Measurements from ENCODE around the gene SMYD1. TPM values are rescaled to one million over a fixed set of nuclear protein-coding genes. Genes with fewer than 3 reads are reported as not detected.

Gene SMYD1
- total RNA-seq, 1 experiment from 2014 or later, result not detected

GRCh38 chr2:88082781-88083180, 15.2 kb downstream of the SMYD1 start:
- no peak for DNase-seq (ENCODE audit: low spot score)
- in situ Hi-C loops (cut with HindIII; ENCODE audit: low sequenced_read_pairs), result no loop called here

GRCh38 chr2:88085099-88085498, 17.5 kb downstream of the SMYD1 start:
- DNase-seq (ENCODE audit: low spot score), result no peak
- in situ Hi-C loops (cut with HindIII; ENCODE audit: low sequenced_read_pairs), result no loop called here

- in situ Hi-C loops (cut with HindIII; ENCODE audit: low sequenced_read_pairs), result no loop called here
Observed at GRCh38 chr2:88085602-88086001, 18.0 kb downstream of the SMYD1 start.

GRCh38 chr2:88086401-88086800, 18.8 kb downstream of the SMYD1 start:
- DNase-seq (ENCODE audit: low spot score), result no peak
- in situ Hi-C loops (cut with HindIII; ENCODE audit: low sequenced_read_pairs), result no loop called here

More at GRCh38 chr2:88085602-88086001, 18.0 kb downstream of the SMYD1 start:
- DNase-seq (ENCODE audit: low spot score), result no peak

GRCh38 chr2:88087073-88087472, 19.4 kb downstream of the SMYD1 start:
- in situ Hi-C loops (cut with HindIII; ENCODE audit: low sequenced_read_pairs), result no loop called here

GRCh38 chr2:88087763-88088162, 20.1 kb downstream of the SMYD1 start:
- DNase-seq (ENCODE audit: low spot score), result no peak
- in situ Hi-C loops (cut with HindIII; ENCODE audit: low sequenced_read_pairs), result no loop called here

More at GRCh38 chr2:88087073-88087472, 19.4 kb downstream of the SMYD1 start:
- DNase-seq (ENCODE audit: low spot score), result no peak

DNA sequence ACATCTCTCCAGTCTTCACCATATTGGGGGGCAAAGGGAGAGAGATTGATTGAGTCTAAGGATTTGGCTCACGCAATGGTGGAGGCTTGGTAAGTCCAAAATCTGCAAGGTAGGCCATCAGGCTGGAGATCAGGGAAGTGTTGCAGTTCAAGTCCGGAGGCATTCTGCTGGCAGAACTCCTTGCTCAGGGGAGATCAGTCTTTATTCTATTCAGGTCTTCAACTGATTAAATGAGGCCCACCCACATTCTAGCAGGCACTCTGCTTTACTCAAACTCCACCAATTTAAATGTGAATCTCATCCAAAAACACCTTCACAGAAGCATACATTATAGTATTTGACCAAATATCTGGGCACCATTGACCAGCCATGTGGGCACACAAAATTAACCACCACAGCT, 21.4 kb downstream of the SMYD1 start:
- in situ Hi-C loops (cut with HindIII; ENCODE audit: low sequenced_read_pairs), result no loop called here
- DNase-seq (ENCODE audit: low spot score), result no peak

DNA sequence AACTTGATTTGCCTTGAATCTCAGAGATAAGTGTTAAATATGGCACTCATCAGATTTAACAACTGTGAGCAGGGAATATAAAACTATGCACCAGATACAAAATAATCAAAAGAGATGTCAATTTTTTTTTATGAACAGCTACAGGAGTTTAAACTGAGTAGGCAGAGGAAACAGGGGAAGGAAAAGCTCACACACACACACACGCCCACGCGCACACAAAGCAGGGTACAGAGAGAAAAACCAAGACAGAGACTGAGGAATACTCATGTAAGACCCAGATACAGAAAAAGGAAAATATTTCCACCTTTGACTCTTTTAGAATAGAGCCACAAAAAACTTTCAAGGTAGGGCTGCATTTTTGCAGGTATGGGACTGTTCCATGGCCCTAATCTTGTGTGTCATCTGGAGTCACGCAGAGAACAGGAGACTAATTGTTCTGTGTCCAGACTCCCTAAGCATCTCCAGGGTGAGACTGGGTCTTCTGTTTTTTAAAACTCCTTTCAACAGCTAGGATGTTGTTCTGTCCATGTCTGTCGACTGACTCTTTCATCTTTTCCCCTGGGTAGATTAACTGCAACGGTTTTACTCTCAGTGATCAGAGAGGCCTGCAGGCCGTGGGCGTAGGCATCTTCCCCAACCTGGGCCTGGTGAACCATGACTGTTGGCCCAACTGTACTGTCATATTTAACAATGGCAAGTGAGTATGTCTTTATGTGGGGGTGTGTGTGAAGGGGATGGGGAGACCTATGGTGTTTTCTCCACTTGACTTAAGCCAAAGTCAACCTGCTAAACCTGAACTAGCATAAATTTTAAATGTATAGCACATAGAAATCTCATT, 23.0 kb downstream of the SMYD1 start:
- no peak for DNase-seq (ENCODE audit: low spot score)
- in situ Hi-C loops (cut with HindIII; ENCODE audit: low sequenced_read_pairs), result no loop called here

GRCh38 chr2:88091943-88092342, 24.3 kb downstream of the SMYD1 start:
- in situ Hi-C loops (cut with HindIII; ENCODE audit: low sequenced_read_pairs), result no loop called here
- DNase-seq (ENCODE audit: low spot score), result no peak

GRCh38 chr2:88092773-88093172, 25.1 kb downstream of the SMYD1 start:
- DNase-seq (ENCODE audit: low spot score), result no peak
- in situ Hi-C loops (cut with HindIII; ENCODE audit: low sequenced_read_pairs), result no loop called here

DNA sequence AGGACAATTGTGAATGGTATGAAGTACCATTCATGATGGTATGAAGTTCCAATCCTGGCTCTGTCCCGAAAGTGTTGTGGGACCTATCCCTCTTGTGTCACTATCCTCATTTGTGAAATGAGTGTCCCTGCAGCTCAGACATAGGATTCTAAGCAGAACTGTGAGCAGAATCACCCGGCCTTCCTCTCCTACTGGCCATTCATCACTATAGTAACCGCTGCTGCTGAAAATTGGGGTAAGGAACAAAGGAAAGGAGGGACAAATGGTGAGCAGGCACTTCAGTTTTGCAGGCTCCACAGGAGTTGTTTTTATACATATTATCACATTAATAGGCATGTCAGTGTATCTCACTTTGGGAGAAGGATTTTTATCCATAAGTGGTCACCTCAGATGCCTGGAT, 27.4 kb downstream of the SMYD1 start:
- no peak for DNase-seq (ENCODE audit: low spot score)

GRCh38 chr2:88096708-88097107, 29.1 kb downstream of the SMYD1 start:
- in situ Hi-C loops (cut with HindIII; ENCODE audit: low sequenced_read_pairs), result no loop called here
- DNase-seq (ENCODE audit: low spot score), result no peak

More for the DNA sequence above, 27.4 kb downstream of the SMYD1 start:
- in situ Hi-C loops (cut with HindIII; ENCODE audit: low sequenced_read_pairs), result no loop called here

GRCh38 chr2:88097192-88097591, 29.6 kb downstream of the SMYD1 start:
- no peak for DNase-seq (ENCODE audit: low spot score)
- in situ Hi-C loops (cut with HindIII; ENCODE audit: low sequenced_read_pairs), result no loop called here

DNA sequence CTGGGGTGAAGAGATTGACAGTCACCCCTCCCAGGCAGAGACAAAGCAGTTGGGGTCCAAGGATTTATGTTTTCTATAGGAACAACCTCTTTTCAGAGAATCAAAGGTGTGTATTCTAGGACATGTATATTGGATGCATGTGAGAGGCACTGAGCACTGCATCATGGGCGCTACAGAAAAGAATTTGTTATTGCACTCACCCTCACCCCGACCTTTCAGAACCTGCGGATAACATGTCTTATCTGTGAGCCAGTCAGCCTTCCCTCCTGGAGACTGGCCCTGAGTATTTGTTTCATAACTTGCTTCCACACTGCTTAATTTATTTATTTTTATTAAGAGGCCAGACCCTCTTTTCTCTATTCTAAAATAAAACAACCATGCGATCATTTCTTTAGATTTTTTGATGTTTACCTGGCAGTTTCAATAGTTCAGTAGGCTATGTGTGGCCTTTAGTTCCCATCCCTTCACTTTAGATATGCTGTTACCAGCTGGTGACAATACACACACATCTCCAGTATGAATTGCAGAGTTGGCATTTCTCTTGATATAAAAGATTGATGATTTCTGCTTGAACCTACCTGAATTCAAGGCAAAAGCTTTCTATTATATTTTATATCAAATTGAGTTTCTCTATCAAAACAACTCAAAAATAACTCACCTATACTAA, 30.4 kb downstream of the SMYD1 start:
- no peak for DNase-seq (ENCODE audit: low spot score)
- in situ Hi-C loops (cut with HindIII; ENCODE audit: low sequenced_read_pairs), result no loop called here

GRCh38 chr2:88098558-88098900, 30.9 kb downstream of the SMYD1 start:
- in situ Hi-C loops (cut with HindIII; ENCODE audit: low sequenced_read_pairs), result no loop called here
- no peak for DNase-seq (ENCODE audit: low spot score)

DNA sequence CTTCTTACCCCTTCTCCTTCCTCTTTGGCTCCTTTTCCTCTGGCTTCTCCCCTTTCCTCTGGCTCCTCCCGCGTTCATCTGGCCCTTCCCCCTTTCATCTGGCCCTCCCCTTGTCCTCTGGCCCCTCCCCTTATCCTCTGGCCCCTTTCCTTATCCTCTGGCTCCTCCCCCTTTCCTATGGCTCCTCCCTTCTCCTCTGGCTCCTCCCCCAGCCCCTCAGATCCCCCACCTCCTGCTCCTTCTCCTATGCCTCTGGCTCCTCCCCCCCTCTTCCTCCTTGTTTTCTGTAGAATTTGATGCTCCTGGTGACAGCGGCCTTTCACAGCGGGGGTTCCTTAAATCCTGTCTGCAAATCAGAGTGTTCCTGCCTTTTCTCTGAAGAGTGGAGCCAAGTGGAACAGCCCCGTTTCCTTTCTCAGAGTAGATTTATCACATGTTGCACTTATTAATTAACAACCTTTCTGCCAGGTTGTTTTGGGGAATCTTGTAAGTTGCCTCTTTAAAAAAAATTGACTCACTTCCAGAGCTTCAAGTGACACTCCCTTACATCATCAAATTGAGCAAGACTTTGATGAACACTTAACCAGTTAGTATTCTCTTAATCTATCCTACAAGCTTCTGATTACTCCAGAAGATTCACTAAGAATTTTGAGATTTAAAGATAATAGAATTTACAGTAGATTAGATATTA, 32.3 kb downstream of the SMYD1 start:
- peak; percentile 1 for DNase-seq (ENCODE audit: low spot score)
- in situ Hi-C loops (cut with HindIII; ENCODE audit: low sequenced_read_pairs), result no loop called here

GRCh38 chr2:88100489-88100858, 32.8 kb downstream of the SMYD1 start:
- DNase-seq (ENCODE audit: low spot score), result peak; percentile 11
- in situ Hi-C loops (cut with HindIII; ENCODE audit: low sequenced_read_pairs), result no loop called here

- in situ Hi-C loops (cut with HindIII; ENCODE audit: low sequenced_read_pairs), result no loop called here
- no peak for DNase-seq (ENCODE audit: low spot score)
Observed at GRCh38 chr2:88108796-88109195, 41.2 kb downstream of the SMYD1 start.

DNA sequence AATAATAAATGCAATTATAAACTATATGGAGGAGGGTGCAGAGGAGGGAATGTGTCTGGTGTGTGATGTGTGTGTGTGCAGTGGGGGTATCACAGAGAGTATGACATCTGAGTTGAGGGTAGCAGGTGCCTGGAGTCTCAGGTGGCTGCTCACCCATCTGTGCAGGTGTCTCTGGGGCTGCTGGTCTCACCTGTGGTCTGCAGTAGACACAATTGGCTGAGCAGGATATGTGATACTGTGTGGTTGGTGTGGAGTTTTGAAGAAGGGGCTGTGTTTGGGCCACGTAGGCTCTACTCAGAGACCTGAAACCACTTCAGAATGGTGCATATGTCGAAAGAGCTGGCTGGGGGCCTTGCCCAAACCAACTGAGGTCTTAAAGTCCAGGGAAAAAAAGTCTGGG, 43.2 kb downstream of the SMYD1 start:
- in situ Hi-C loops (cut with HindIII; ENCODE audit: low sequenced_read_pairs), result no loop called here
- no peak for DNase-seq (ENCODE audit: low spot score)

- no peak for DNase-seq (ENCODE audit: low spot score)
- in situ Hi-C loops (cut with HindIII; ENCODE audit: low sequenced_read_pairs), result no loop called here
Observed at GRCh38 chr2:88113069-88113468, 45.4 kb downstream of the SMYD1 start.
